HL-60/S4 treated with retinoic acid at 250 ng/mL for 4 days and 3 days (cell line): ENCODE results near the gene ASCL2.
"Not testable (repeated sequence)": the region's sequence is repeated elsewhere in the genome, so short reads cannot be mapped to it uniquely, and the experiment has no call there.

Source experiments
- in situ Hi-C: fragments of 300-500 bp; cut with MboI; formaldehyde crosslinking; loops from 2 replicates; pipeline ENCODE4 v1.7.0; 2022; ENCODE audit warnings: low sequenced_read_pairs

ASCL2 gene

DNA sequence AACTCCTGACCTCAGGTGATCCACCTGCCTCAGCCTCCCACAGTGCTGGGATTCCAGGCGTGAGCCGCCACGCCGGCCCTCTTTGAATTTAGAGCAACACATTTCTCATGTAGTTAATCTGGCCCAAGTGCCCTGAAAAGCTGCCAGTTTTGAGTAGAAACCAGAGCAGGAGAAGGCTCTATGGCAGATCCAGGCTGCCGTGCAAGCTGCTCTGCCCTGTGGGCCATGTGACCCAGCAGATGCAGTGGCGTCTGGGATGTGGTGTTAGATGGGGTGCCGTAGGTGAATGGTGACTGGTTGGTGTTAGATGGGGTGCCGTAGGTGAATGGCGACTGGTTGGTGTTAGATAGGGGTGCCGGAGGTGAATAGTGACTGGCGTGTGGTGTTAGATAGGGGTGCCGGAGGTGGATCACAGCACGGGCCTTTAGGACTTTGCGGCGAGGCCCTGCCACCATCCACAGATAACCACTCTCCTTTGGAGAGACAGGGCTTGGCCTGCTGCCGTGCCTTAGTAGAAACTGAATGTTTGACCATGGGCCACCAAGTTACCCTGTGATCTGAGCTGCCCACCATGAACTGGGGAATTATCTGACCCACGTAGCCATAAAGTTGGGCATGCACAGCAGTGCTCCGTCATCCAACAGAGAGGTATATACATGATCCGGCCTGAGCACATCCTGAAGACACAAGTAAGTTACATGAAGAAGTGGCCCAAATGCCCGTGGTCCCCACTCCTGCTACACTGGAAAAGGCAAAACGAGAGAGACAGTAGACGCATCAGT lies 32.7 kb downstream of the ASCL2 start:
- in situ Hi-C loops: no loop called here

DNA sequence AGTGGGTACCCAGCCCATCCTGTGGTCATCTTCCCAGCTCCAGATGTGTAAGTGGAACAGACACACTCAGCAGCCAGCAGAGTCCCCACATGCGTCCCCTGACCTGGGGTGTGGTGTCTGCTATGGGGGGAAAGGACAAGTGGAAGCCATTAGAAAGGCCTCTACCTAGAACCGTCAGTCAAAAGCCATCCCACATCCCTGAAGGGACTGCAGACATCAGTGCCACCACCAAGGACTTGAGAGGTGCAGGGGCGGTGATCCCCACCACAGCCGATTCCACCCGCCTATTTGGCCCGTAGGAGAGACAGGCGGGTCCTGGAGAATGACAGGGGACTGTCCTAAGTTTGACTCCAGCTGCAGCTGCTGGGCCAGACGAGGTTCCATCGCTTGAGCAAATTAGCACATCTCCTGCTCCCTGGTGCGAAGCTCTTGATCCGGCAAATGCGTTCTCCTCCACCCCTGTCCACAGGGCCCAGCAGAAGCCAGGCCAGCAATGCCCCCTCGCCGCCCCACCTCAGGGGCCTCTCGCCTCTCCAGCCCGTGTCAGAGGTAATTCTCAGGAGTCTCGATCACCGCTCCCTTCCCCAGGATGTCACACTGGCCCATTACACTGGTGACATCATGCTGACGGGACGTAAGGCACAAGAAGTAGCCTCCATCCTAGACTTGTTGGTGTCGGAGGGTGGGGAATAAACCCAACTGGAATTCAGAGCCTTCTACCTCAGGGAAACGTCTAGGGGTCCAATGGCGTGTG lies 33.8 kb downstream of the ASCL2 start:
- in situ Hi-C loops: not testable (repeated sequence)

DNA sequence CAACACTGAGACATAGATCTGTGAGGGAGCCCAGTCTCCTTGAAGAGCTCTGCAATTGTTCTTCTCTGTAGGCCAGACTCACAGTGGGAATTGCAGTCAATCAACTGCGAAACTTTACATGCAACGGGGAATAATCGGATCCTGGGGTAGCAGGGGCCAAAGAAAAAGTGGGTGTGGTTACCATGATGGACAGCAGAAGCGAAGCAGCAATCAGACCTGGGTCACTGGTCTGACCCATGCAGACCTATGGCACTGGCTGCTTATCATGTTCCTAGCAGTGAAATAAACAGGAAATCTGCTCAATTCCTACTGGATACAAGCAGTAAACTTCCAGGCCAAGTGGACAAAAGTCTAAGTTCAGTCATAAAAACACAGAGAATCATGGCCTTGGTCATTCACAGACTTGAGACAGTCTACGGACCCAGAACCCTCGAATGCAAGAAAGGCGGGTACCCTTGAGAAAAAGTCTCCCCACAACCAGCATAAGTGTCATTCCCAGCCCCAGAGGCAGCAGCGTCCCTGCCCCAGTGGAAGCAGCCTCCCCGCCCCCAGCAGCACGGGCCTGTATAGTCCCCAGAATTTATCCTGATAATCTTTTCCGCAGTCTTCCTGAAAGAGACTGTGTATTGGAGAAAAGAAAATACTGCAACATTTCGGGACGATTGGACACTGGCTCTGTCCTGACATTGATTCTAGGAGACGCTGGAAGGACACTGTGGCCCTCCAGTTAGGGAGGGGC lies 34.6 kb downstream of the ASCL2 start:
- in situ Hi-C loops: no loop called here

DNA sequence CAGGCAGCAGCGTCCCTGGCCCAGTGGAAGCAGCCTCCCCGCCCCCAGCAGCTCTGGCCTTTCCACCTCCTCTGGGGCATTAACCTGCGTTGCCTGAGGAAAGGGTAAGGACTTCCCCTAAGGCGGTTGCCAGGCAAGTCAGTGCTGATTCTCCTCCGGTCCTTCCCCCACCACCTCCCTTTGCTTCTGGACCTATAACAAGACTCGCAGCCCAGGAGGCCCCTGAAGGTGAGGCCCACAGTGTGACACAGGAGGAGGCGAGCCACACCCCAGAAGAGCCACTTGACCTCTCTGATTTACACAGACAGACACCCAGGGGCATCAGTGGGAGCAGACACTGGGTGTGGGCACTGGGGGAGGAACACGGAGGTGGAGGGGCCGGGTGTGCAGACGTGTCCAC lies 35.4 kb downstream of the ASCL2 start:
- in situ Hi-C loops: no loop called here

DNA sequence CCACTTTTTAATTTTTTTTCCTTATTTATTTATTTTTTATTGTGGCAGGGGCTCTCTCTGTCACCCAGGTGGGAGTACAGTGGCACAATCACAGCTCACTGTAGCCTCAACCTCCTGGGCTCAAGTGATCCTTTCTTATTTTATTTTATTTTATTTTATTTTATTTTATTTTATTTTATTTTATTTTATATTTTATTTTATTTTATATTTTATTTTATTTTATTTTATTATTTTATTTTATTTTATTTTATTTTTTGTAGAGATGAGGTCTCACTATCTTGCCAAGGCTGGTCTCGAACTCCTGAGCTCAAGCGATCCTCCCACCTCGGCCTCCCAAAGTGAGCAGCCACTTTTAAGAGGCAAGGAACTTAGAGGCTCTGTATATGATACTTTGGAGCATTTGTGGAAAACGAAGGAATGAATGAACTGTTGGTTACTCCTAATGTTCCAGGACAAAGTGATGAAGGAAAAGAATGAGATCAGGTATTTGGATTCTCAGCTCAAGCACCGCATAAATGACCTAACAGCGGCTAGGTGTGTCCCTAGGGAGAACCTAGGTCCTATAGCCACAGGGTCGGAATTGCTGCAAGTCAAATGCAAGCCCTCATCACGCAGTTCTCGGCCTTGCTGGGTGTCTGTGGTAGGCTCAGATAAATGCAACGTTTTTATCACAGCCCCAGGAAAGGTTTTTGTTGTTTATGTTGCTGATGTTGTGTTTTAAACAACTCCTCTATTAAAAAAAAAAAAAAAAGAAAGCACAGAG lies 36.5 kb downstream of the ASCL2 start:
- in situ Hi-C loops: no loop called here

DNA sequence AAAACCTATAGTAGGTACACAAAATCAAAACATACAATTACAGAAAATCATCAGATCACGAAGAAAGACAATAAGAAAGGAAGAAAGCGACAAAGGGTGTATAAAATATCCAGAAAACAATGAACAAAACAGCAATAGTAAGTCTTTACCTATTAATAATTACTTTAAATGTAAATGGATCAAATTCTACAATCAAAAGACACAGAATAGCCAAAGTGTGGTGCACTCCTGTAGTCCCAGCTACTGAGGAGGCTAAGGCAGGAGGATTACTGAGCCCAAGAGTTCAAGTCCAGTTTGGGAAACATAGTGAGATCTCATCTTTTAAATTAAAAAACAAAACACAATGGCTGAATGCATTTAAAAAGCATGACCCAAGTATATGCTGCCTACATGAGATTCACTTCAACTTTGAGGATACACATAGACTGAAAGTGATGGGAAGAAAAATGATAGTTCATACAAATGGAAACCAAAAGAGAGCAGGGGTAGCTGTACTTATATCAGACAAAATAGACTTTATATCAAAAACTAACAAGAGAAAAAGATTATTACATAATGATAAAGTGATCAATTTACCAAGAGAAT lies 40.6 kb downstream of the ASCL2 start:
- in situ Hi-C loops: no loop called here

DNA sequence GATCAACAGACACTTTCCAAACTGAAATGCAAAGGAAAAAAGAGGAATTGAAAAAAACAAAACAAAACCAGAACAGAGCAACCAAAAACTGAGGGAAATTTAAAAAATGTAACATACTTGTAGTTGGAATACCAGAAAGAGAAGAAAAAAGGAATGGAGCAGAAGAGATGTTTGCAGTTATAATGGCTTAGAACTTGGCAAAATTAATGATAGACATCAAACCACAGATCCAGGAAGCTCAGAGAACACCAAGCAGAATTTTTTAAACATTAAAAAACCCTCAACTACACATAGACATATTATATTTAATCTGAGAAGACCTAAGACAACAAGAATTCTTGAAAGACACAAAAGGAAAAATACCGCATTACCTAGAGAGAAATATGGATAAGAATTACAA lies 46.1 kb downstream of the ASCL2 start:
- in situ Hi-C loops: loop anchor here (25.0 kb wide), 1 partner anchor 188 kb away; the partner anchor contains the start of gene TSSC4

DNA sequence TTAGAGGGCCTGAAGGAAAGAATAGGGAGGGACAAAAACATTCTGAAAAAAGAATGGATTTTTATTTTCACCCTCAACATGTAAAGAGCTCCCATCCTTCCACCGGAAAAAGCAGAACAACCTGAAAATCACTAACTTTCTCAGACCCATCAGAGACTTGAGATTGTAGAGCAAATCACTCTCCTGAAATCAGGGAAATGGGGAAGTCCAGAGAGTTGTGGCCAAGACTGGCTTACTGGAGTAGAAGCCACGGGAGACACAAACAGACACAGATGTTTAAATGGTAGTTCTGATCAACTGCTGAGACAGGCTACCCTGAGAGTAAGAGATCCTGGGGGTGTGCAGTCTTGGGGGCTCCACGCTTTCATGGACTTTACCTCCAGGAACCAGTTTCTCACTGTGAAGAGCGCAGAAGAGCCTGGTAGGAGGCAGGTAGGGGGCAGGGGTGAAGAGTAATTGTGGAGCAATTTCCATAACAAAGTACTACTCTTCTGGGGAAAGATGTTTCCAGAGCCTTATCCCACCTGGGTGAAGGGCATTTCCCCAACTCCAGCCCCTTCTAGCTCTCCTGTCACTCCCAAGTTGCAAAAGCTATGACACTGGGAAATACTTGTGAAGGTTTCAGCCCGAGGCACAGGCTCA lies 47.1 kb downstream of the ASCL2 start:
- in situ Hi-C loops: loop anchor here (25.0 kb wide), 1 partner anchor 189 kb away; the partner anchor contains the start of gene TSSC4

DNA sequence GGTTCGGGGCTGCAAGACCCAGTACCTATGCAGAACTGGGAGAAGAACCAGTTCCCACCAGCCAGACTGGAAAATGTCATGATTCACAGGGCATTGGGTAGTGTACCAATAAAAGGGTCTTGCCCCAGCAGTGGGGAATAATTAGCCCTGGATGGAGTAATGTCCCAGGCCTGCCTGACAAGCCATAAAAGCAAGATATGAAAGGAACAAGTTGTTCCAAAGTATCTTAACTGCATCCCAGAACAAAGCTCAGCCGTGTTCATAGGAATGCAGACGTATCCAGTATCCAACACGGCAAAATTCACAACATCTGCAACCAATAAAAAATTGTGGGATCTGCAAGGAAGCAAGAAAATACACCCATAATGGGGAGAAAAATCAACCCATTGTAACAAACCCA lies 47.9 kb downstream of the ASCL2 start:
- in situ Hi-C loops: loop anchor here (25.0 kb wide), 1 partner anchor 190 kb away; the partner anchor contains the start of gene TSSC4

DNA sequence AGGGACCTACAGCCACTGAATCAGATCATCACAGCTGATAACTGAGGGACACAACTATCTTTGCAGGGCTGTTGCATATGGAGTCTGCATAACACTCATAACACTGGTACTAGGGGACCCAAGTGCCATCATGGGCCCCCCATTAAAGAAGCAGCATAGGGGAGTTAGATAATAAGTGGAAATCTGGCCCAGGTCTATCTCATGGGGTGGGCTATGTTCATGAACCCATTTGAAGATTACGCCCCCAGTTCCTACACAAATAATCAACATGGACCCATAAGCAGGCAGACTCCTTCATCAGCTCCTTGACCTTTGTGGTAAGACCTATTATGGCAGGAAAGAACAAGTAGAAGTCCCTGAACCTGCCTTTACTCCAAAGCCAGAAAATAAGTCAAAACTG lies 48.8 kb downstream of the ASCL2 start:
- in situ Hi-C loops: loop anchor here (25.0 kb wide), 1 partner anchor 191 kb away; the partner anchor contains the start of gene TSSC4

DNA sequence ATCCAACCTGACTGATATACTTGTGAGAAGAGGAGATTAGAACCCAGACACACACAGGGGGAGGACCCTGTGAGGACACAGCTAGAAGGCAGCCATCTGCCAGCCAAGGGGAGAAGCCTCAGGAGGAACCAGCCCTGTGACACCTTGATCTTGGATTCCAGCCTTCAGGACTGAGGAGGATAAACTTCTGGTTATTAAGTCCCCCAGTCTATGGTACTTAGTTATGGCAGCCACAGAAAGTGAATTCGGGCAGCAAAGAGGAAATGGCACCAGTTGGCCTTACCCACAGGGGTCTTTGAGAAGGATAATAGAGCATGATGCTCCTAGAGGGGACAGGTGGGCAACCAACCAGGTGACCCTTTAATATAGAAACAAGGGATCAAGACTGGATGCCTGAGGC lies 49.4 kb downstream of the ASCL2 start:
- in situ Hi-C loops: loop anchor here (25.0 kb wide), 1 partner anchor 191 kb away; the partner anchor contains the start of gene TSSC4

DNA sequence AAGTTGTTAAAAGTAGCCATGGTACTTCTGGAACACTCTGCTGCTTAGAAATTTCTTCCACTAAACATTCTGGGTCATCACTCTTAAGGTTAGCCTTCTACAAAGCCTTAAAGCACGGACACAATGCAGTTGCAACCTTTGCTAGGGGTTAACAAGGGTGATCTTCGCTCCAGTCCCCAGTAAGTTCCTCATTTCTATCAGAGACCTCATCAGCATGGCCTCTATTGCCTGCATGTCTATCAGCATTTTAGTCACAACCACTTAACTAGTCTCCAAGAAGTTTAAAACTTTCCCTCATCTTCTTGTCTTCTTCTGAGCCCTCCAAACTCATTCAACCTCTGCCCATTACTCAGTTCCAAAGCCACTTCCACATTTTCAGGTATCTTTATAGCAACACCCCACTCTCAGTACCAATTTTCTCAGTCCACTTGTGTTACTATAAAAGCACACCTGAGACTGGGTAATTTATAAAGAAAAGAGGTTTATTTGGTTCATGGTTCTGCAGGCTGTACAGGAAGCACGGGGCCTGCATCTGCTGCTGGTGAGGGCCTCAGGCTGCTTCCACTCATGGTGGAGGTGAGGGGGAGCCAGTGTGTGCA lies 50.1 kb downstream of the ASCL2 start:
- in situ Hi-C loops: loop anchor here (25.0 kb wide), 1 partner anchor 192 kb away; the partner anchor contains the start of gene TSSC4

DNA sequence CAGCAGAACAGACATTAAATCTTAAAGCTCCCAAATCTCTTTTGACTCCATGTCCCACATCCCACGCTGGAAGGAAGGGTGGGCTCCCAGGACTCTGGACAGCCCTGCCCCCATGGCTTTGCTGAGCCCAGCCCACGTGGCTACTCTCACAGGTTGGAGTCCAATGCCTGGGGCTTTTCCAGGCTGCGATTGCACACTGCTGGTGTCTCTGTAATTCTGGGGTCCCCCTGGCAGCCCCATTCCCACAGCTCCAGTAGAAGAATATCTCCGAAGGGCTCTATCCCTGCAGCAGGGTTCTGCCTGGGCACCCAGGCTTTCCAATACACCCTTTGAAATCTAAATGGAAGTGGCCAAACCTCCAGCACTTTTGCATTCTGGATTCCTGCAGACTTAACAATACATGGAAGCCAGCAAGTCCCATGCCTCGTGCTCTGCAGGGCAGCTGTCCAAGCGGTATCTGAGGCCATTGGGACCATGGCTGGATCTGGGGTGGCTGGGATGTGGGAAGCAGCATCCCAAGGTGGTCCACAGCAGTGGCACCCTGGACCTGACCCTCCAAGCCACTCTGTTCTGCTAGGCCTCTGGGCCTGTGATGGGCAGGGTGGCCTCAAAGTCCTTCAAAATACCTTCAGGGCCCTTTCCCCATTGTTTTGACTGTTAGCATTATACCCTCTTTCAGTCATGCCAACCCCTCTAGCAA lies 50.9 kb downstream of the ASCL2 start:
- in situ Hi-C loops: loop anchor here (25.0 kb wide), 1 partner anchor 193 kb away; the partner anchor contains the start of gene TSSC4
